Mesenchymal stem cell (in vitro differentiated cells and primary cell): ENCODE data around the gene FUT4.
"Not testable (repeated sequence)": the region's sequence is repeated elsewhere in the genome, so short reads cannot be mapped to it uniquely, and the experiment has no call there.

ENCODE experiments used
- DNase-seq: peaks from one replicate; pipeline ENCODE4 v3.0.0-alpha.2; 2013
- H2AFZ ChIP-seq: one replicate; pipeline ENCODE4 v1.6.1; 2013; ENCODE audit warnings: low read depth, mild to moderate bottlenecking, control low read depth, inconsistent platforms, low read length, moderate library complexity
- H2AK5ac ChIP-seq: 2 replicates; pipeline ENCODE4 v1.6.1; 2013; ENCODE audit warnings: low read length, moderate library complexity, mild to moderate bottlenecking, inconsistent platforms; ENCODE audit not compliant: severe bottlenecking
- H2BK120ac ChIP-seq: one replicate; pipeline ENCODE4 v1.6.1; 2013; ENCODE audit warnings: low read depth, mild to moderate bottlenecking, inconsistent platforms, low read length, moderate library complexity
- H2BK12ac ChIP-seq, 2 experiments: one replicate each; pipeline ENCODE4 v1.6.1; 2013; ENCODE audit warnings: inconsistent platforms in 2 of 2, low read length in 2 of 2, mild to moderate bottlenecking in 2 of 2, moderate library complexity in 2 of 2, control low read depth in 1 of 2
- H2BK15ac ChIP-seq: one replicate; pipeline ENCODE4 v1.6.1; 2013; ENCODE audit warnings: mild to moderate bottlenecking, low read depth, inconsistent platforms; ENCODE audit not compliant: poor library complexity, severe bottlenecking
- H2BK5ac ChIP-seq: 2 replicates; pipeline ENCODE4 v1.6.1; 2013; ENCODE audit warnings: low read depth, mild to moderate bottlenecking, low read length, control low read depth, inconsistent platforms; ENCODE audit not compliant: poor library complexity, severe bottlenecking
- H3K14ac ChIP-seq, 2 experiments: one replicate each; pipeline ENCODE4 v1.6.1; 2013; ENCODE audit warnings: inconsistent platforms in 2 of 2, low read length in 2 of 2, control low read depth in 1 of 2, mild to moderate bottlenecking in 1 of 2, moderate library complexity in 1 of 2
- H3K18ac ChIP-seq, 2 experiments: one replicate each; pipeline ENCODE4 v1.6.1; 2013; ENCODE audit warnings: inconsistent platforms in 2 of 2, low read length in 2 of 2, control low read depth in 1 of 2, low read depth in 1 of 2, mild to moderate bottlenecking in 1 of 2
- H3K23ac ChIP-seq, 2 experiments: one replicate each; pipeline ENCODE4 v1.6.1; 2013; ENCODE audit warnings: inconsistent platforms in 2 of 2, low read length in 2 of 2, mild to moderate bottlenecking in 2 of 2, moderate library complexity in 2 of 2, control low read depth in 1 of 2
- H3K27ac ChIP-seq: 2 replicates; pipeline ENCODE4 v1.5.1; 2013; ENCODE audit warnings: mild to moderate bottlenecking, moderate library complexity, low read length, control low read depth, inconsistent platforms; ENCODE audit not compliant: poor library complexity, severe bottlenecking
- H3K27me3 ChIP-seq, 2 experiments: 2 replicates each; pipeline versions ENCODE4 v1.6.1 to v1.7.0; 2013; ENCODE audit warnings: low read length in 2 of 2, mild to moderate bottlenecking in 2 of 2, moderate library complexity in 2 of 2, control low read depth in 1 of 2, inconsistent platforms in 1 of 2; ENCODE audit not compliant: control insufficient read depth in 1 of 2, insufficient read depth in 1 of 2
- H3K36me3 ChIP-seq, 2 experiments: 2 replicates each; pipeline versions ENCODE4 v1.6.1 to v1.7.0; 2013; ENCODE audit warnings: low read length in 2 of 2, control low read depth in 1 of 2, inconsistent platforms in 1 of 2, low read depth in 1 of 2, mild to moderate bottlenecking in 1 of 2; ENCODE audit not compliant: insufficient read depth in 2 of 2, control insufficient read depth in 1 of 2
- H3K4ac ChIP-seq, 2 experiments: one replicate each; pipeline ENCODE4 v1.6.1; 2013; ENCODE audit warnings: inconsistent platforms in 2 of 2, low read length in 2 of 2, mild to moderate bottlenecking in 2 of 2, moderate library complexity in 2 of 2, control low read depth in 1 of 2, low read depth in 1 of 2
- H3K4me1 ChIP-seq: 2 replicates; pipeline ENCODE4 v1.6.1; 2013; ENCODE audit warnings: low read depth, low read length, control low read depth; ENCODE audit not compliant: control insufficient read depth, insufficient read depth
- H3K4me2 ChIP-seq: 2 replicates; pipeline ENCODE4 v1.6.1; 2013; ENCODE audit warnings: low read length, mild to moderate bottlenecking, inconsistent platforms; ENCODE audit not compliant: poor library complexity, severe bottlenecking
- H3K4me3 ChIP-seq, 2 experiments: 2 replicates each; pipeline versions ENCODE4 v1.5.1 to v1.7.0; 2013; ENCODE audit warnings: low read length in 2 of 2, mild to moderate bottlenecking in 2 of 2, control low read depth in 1 of 2, low read depth in 1 of 2; ENCODE audit not compliant: insufficient read depth in 1 of 2
- H3K79me1 ChIP-seq: replicated peaks from 2 replicates; pipeline ENCODE4 v1.6.1; 2013; ENCODE audit warnings: mild to moderate bottlenecking, control low read depth, low read length, inconsistent platforms; ENCODE audit not compliant: poor library complexity, severe bottlenecking
- H3K9ac ChIP-seq: 2 replicates; pipeline ENCODE4 v1.7.0; 2013; ENCODE audit warnings: mild to moderate bottlenecking, low read length, moderate library complexity
- H3K9me3 ChIP-seq: 2 replicates; pipeline ENCODE4 v1.7.0; 2013; ENCODE audit warnings: mild to moderate bottlenecking, low read length; ENCODE audit not compliant: control insufficient read depth
- H4K8ac ChIP-seq: one replicate; pipeline ENCODE4 v1.6.1; 2013; ENCODE audit warnings: inconsistent platforms, mild to moderate bottlenecking, low read length, moderate library complexity
- H4K91ac ChIP-seq: one replicate; pipeline ENCODE4 v1.6.1; 2013; ENCODE audit warnings: mild to moderate bottlenecking, low read length, inconsistent platforms
- WGBS: methylation state at CpG from one replicate; pipeline ENCODE4 v1.1.7; 2013; ENCODE audit warnings: mixed read lengths; 5-methylcytosine and 5-hydroxymethylcytosine counted together

Gene FUT4

DNA sequence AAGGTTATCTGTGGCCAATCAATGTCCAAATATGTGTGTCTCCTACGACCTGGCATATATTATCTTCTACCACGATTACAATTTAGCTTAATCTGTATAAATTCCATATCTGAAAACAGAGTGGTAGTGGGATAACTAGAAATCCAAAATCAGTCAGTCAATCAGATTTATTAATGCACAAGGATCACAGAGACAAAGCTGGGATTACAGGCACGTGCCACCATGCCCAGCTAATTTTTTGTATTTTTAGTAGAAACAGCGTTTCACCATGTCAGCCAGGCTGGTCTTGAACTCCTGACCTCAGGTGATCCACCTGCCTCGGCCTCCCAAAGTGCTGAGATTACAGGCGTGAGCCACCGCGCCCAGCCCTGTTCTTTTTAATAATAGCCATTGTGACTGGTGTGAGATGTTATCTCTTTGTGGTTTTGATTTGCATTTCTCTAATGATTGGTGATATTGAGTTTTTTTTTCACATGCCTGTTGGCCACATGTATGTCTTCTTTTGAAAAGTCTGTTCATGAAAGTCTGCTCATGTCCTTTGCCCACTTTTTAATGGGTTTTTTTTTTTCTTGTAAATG lies 12.1 kb downstream of the FUT4 start:
- not testable (repeated sequence) for H2AK5ac ChIP-seq, H3K4ac ChIP-seq, H3K23ac ChIP-seq, H3K4me1 ChIP-seq, H3K9ac ChIP-seq, H3K4me2 ChIP-seq, H4K8ac ChIP-seq, DNase-seq, H2BK15ac ChIP-seq, H2BK5ac ChIP-seq, H3K36me3 ChIP-seq, H3K18ac ChIP-seq, H3K79me1 ChIP-seq, H3K9me3 ChIP-seq, H2BK12ac ChIP-seq, H3K4me3 ChIP-seq, H3K27me3 ChIP-seq, H3K14ac ChIP-seq, H2AFZ ChIP-seq, H3K27ac ChIP-seq, H2BK120ac ChIP-seq, H4K91ac ChIP-seq
- 95% methylated on average over 7 of the region's 8 CpGs for WGBS

DNA sequence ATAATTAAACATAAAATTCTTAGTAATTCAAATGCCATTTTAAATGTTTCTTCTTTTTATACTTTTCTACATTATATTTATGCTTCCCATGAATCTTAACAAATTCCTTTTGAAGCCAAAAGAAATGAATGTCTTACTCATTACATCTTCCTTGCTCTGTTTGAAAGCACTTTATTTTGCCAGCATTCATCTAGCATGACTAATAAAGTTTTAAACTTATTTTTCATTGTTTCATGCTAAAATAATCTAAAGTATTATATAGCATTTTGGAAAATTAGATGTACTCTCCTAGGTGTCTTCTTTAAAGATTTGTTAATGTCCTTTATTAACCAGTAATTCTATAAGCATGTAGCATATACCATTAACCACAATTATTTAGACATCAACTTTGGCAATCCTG lies 13.7 kb downstream of the FUT4 start:
- Histone ChIP-seq H3K27me3 (no peaks in the 10 kb centered on the region), H2AK5ac (no peak overlapping the region), H4K8ac (no peak overlapping the region), H3K36me3 (no peaks in the 10 kb centered on the region), H2BK5ac (no peak overlapping the region), H3K79me1 (peaks cover 2% of the 10 kb centered on the region), H3K14ac (no peak overlapping the region), H3K18ac (no peak overlapping the region), H3K4ac (no peak overlapping the region), H3K9me3 (no peaks in the 10 kb centered on the region), H3K23ac (no peak overlapping the region), H3K4me1 (peaks cover 1% of the 10 kb centered on the region), H2BK12ac (no peak overlapping the region), H3K27ac (no peak overlapping the region), H2BK120ac (no peak overlapping the region), H3K4me2 (no peak overlapping the region), H3K9ac (peak overlapping the region; percentile 3), H2BK15ac (no peak overlapping the region), H4K91ac (no peak overlapping the region), H2AFZ (no peak overlapping the region), H3K4me3 (no peak overlapping the region)
- no peak for DNase-seq

DNA sequence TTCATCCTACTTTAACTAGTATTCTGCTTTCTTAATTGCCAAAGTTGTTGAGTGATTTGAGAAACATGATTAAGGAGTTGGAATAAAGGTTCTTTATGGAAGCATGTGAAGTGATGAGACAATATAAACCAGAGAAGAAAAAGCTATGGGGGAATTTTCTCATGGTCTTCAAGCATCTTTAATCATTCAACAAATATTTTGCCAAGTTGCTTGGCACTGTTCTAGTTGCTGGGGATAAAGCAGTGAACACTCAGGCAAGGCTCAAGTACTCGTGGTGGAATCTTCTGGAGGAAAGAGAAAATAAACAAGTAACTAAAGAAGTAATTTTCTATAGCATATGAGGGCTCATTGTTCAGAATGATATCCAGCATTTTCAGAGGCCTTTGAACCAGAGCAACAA lies 14.3 kb downstream of the FUT4 start:
- Histone ChIP-seq H3K36me3 (no peaks in the 10 kb centered on the region), H3K79me1 (no peaks in the 10 kb centered on the region), H3K9me3 (no peaks in the 10 kb centered on the region), H3K4me3 (no peak overlapping the region), H3K4me1 (peaks cover 3% of the 10 kb centered on the region), H3K27ac (no peak overlapping the region), H4K8ac (no peak overlapping the region), H4K91ac (no peak overlapping the region), H2BK15ac (no peak overlapping the region), H3K4ac (no peak overlapping the region), H2BK120ac (no peak overlapping the region), H3K27me3 (no peaks in the 10 kb centered on the region), H3K23ac (no peak overlapping the region), H2BK5ac (no peak overlapping the region), H3K9ac (no peak overlapping the region), H2BK12ac (no peak overlapping the region), H2AK5ac (no peak overlapping the region), H3K4me2 (no peak overlapping the region), H3K14ac (no peak overlapping the region), H2AFZ (no peak overlapping the region), H3K18ac (no peak overlapping the region)
- DNase-seq = no peak
- WGBS = no CpG with 5 or more reads among the region's 1 CpG

DNA sequence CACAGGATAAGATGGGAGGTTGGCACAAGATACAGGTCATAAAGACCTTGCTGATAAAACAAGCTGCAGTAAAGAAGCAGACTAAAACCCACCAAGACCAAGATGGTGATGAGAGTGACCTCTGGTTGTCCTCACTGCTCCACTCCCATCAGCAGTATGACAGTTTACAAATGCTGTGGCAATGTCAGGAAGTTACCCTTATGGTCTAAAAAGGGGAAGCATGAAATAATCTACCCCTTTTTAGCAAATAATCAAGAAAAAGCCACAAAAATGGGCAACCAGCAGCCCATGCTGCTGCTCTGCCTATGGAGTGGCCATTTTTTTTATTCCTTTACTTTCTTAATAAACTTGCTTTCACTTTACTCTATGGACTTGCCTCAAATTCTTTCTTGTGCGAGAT lies 14.7 kb downstream of the FUT4 start:
- Histone ChIP-seq H2BK15ac (no peak overlapping the region), H4K91ac (no peak overlapping the region), H2AK5ac (no peak overlapping the region), H3K9ac (no peak overlapping the region), H3K4me1 (peaks cover 5% of the 10 kb centered on the region), H3K9me3 (no peaks in the 10 kb centered on the region), H3K23ac (no peak overlapping the region), H3K79me1 (no peaks in the 10 kb centered on the region), H2BK12ac (no peak overlapping the region), H2BK120ac (no peak overlapping the region), H3K36me3 (no peaks in the 10 kb centered on the region), H3K27me3 (no peaks in the 10 kb centered on the region), H2AFZ (no peak overlapping the region), H3K4me2 (no peak overlapping the region), H4K8ac (no peak overlapping the region), H3K14ac (no peak overlapping the region), H3K27ac (no peak overlapping the region), H3K18ac (no peak overlapping the region), H2BK5ac (no peak overlapping the region), H3K4ac (no peak overlapping the region), H3K4me3 (no peak overlapping the region)
- 100% methylated on average over 1 of the region's 1 CpG for WGBS
- no peak for DNase-seq
